Measurements from ENCODE around the gene ASB8. TPM values are rescaled to one million over a fixed set of nuclear protein-coding genes. Genes with fewer than 3 reads are reported as not detected.

ASB8 gene
- 18.1 and 22.1 TPM in 2 replicates for total RNA-seq (2014; rRNA removed; shearing (Covaris generic))

GRCh38 chr12:48157018-48157888 is at the start of gene ASB8:
Gene ASB8 (minus strand): TSS chr12:48157515. CDS start chr12:48153496, 4,019 bp downstream.
- peak; percentile 99 for DNase-seq (ENCODE audit: low spot score)

- DNase-seq (ENCODE audit: low spot score), result no peak
Observed at GRCh38 chr12:48203192-48203591, 45.9 kb upstream of the ASB8 start, which contains the start of gene OR10AD1. Gene OR10AD1 (minus strand): TSS chr12:48203292. CDS start chr12:48203292, 0 bp downstream.

- DNase-seq (ENCODE audit: low spot score), result no peak
Observed at GRCh38 chr12:48202766-48203165, 45.5 kb upstream of the ASB8 start.

- DNase-seq (ENCODE audit: low spot score), result no peak
Observed at GRCh38 chr12:48201516-48201915, 44.2 kb upstream of the ASB8 start.

GRCh38 chr12:48201091-48201490 is 43.8 kb upstream of the ASB8 start:
- DNase-seq (ENCODE audit: low spot score), result no peak

- DNase-seq (ENCODE audit: low spot score), result no peak
Observed at GRCh38 chr12:48199774-48200221, 42.5 kb upstream of the ASB8 start.

GRCh38 chr12:48198985-48199384 is 41.7 kb upstream of the ASB8 start:
- no peak for DNase-seq (ENCODE audit: low spot score)

GRCh38 chr12:48198672-48198971 is 41.3 kb upstream of the ASB8 start:
- DNase-seq (ENCODE audit: low spot score), result no peak

- DNase-seq (ENCODE audit: low spot score), result no peak
Observed at GRCh38 chr12:48197971-48198671, 40.8 kb upstream of the ASB8 start.

- peak; percentile 24 for DNase-seq (ENCODE audit: low spot score)
Observed at GRCh38 chr12:48197549-48197970, 40.2 kb upstream of the ASB8 start.

GRCh38 chr12:48194799-48195201 is 37.5 kb upstream of the ASB8 start:
- DNase-seq (ENCODE audit: low spot score), result peak; percentile 26

GRCh38 chr12:48193623-48194022 is 36.3 kb upstream of the ASB8 start:
- DNase-seq (ENCODE audit: low spot score), result no peak

- no peak for DNase-seq (ENCODE audit: low spot score)
Observed at GRCh38 chr12:48192861-48193260, 35.5 kb upstream of the ASB8 start.

GRCh38 chr12:48191096-48191495 is 33.8 kb upstream of the ASB8 start:
- DNase-seq (ENCODE audit: low spot score), result no peak

- DNase-seq (ENCODE audit: low spot score), result peak; percentile 93
Observed at GRCh38 chr12:48189331-48190125, 32.2 kb upstream of the ASB8 start.

GRCh38 chr12:48187916-48188695 is 30.8 kb upstream of the ASB8 start:
- no peak for DNase-seq (ENCODE audit: low spot score)

- DNase-seq (ENCODE audit: low spot score), result no peak
Observed at GRCh38 chr12:48185181-48185919, 28.0 kb upstream of the ASB8 start.

GRCh38 chr12:48184549-48184922 is 27.2 kb upstream of the ASB8 start:
- DNase-seq (ENCODE audit: low spot score), result no peak

GRCh38 chr12:48183876-48184548 is 26.7 kb upstream of the ASB8 start:
- no peak for DNase-seq (ENCODE audit: low spot score)
